ENCODE results near the gene SULT1B1.

SULT1B1 gene

GRCh38 chr4:69760455-69760854 lies at the start of gene SULT1B1:
SULT1B1 (minus strand) TSS chr4:69760620; CDS start chr4:69755217, 5,403 bp downstream.
- H3K27me3 ChIP-seq (ENCODE audit: control insufficient read depth in 1 of 2, insufficient read depth in 2 of 2, low read length in 2 of 2), result no peaks in the 10 kb centered on the region
- H3K9me3 ChIP-seq (ENCODE audit: low read length), result no peaks in the 10 kb centered on the region
- H3K27ac ChIP-seq (ENCODE audit: low read depth, low read length), result no peak within 1 kb of the TSS
- H3K36me3 ChIP-seq (ENCODE audit: insufficient read depth, low read length), result no peaks in the 10 kb centered on the region
- no peak within 1 kb of the TSS for H3K9ac ChIP-seq (ENCODE audit: low read length)
- no peak within 1 kb of the TSS for H3K4me3 ChIP-seq (ENCODE audit: low read depth in 1 of 2, low read length in 2 of 2)
- no peaks in the 10 kb centered on the region for H3K4me1 ChIP-seq (ENCODE audit: insufficient read depth, low read length)

GRCh38 chr4:69800599-69800998 lies 40.2 kb upstream of the SULT1B1 start:
- Histone ChIP-seq H3K27ac (ENCODE audit: low read depth, low read length) (no peak overlapping the region), H3K9ac (ENCODE audit: low read length) (no peak overlapping the region), H3K9me3 (ENCODE audit: low read length) (no peaks in the 10 kb centered on the region), H3K4me3 (ENCODE audit: low read depth in 1 of 2, low read length in 2 of 2) (no peak overlapping the region), H3K27me3 (ENCODE audit: control insufficient read depth in 1 of 2, insufficient read depth in 2 of 2, low read length in 2 of 2) (no peaks in the 10 kb centered on the region), H3K4me1 (ENCODE audit: insufficient read depth, low read length) (no peaks in the 10 kb centered on the region), H3K36me3 (ENCODE audit: insufficient read depth, low read length) (no peaks in the 10 kb centered on the region)

- no peak overlapping the region for H3K9ac ChIP-seq (ENCODE audit: low read length)
- H3K4me3 ChIP-seq (ENCODE audit: low read depth in 1 of 2, low read length in 2 of 2), result no peak overlapping the region
- no peak overlapping the region for H3K27ac ChIP-seq (ENCODE audit: low read depth, low read length)
- no peaks in the 10 kb centered on the region for H3K9me3 ChIP-seq (ENCODE audit: low read length)
- no peaks in the 10 kb centered on the region for H3K27me3 ChIP-seq (ENCODE audit: control insufficient read depth in 1 of 2, insufficient read depth in 2 of 2, low read length in 2 of 2)
- no peaks in the 10 kb centered on the region for H3K36me3 ChIP-seq (ENCODE audit: insufficient read depth, low read length)
- no peaks in the 10 kb centered on the region for H3K4me1 ChIP-seq (ENCODE audit: insufficient read depth, low read length)
These were observed 38.9 kb upstream of the SULT1B1 start for GRCh38 chr4:69799337-69799736.

GRCh38 chr4:69793732-69794131 lies 33.3 kb upstream of the SULT1B1 start:
- Histone ChIP-seq H3K4me1 (ENCODE audit: insufficient read depth, low read length) (no peaks in the 10 kb centered on the region), H3K27ac (ENCODE audit: low read depth, low read length) (no peak overlapping the region), H3K9ac (ENCODE audit: low read length) (no peak overlapping the region)

GRCh38 chr4:69787879-69788278 lies 27.5 kb upstream of the SULT1B1 start:
- no peak overlapping the region for H3K4me3 ChIP-seq (ENCODE audit: low read depth in 1 of 2, low read length in 2 of 2)
- no peak overlapping the region for H3K27ac ChIP-seq (ENCODE audit: low read depth, low read length)
- no peaks in the 10 kb centered on the region for H3K4me1 ChIP-seq (ENCODE audit: insufficient read depth, low read length)
- H3K9ac ChIP-seq (ENCODE audit: low read length), result no peak overlapping the region
- H3K36me3 ChIP-seq (ENCODE audit: insufficient read depth, low read length), result no peaks in the 10 kb centered on the region
- H3K27me3 ChIP-seq (ENCODE audit: control insufficient read depth in 1 of 2, insufficient read depth in 2 of 2, low read length in 2 of 2), result no peaks in the 10 kb centered on the region
- H3K9me3 ChIP-seq (ENCODE audit: low read length), result no peaks in the 10 kb centered on the region

More at GRCh38 chr4:69793732-69794131, 33.3 kb upstream of the SULT1B1 start:
- H3K27me3 ChIP-seq (ENCODE audit: control insufficient read depth in 1 of 2, insufficient read depth in 2 of 2, low read length in 2 of 2), result no peaks in the 10 kb centered on the region
- no peaks in the 10 kb centered on the region for H3K9me3 ChIP-seq (ENCODE audit: low read length)
- H3K36me3 ChIP-seq (ENCODE audit: insufficient read depth, low read length), result no peaks in the 10 kb centered on the region
- no peak overlapping the region for H3K4me3 ChIP-seq (ENCODE audit: low read depth in 1 of 2, low read length in 2 of 2)

GRCh38 chr4:69786547-69786946 lies 26.1 kb upstream of the SULT1B1 start:
- Histone ChIP-seq H3K36me3 (ENCODE audit: insufficient read depth, low read length) (no peaks in the 10 kb centered on the region), H3K27ac (ENCODE audit: low read depth, low read length) (no peak overlapping the region), H3K9me3 (ENCODE audit: low read length) (no peaks in the 10 kb centered on the region), H3K27me3 (ENCODE audit: control insufficient read depth in 1 of 2, insufficient read depth in 2 of 2, low read length in 2 of 2) (no peaks in the 10 kb centered on the region), H3K4me3 (ENCODE audit: low read depth in 1 of 2, low read length in 2 of 2) (no peak overlapping the region), H3K4me1 (ENCODE audit: insufficient read depth, low read length) (no peaks in the 10 kb centered on the region), H3K9ac (ENCODE audit: low read length) (no peak overlapping the region)

GRCh38 chr4:69785211-69785831 lies 24.9 kb upstream of the SULT1B1 start:
- H3K9ac ChIP-seq (ENCODE audit: low read length), result no peak overlapping the region
- no peaks in the 10 kb centered on the region for H3K36me3 ChIP-seq (ENCODE audit: insufficient read depth, low read length)
- no peaks in the 10 kb centered on the region for H3K9me3 ChIP-seq (ENCODE audit: low read length)
- H3K27me3 ChIP-seq (ENCODE audit: control insufficient read depth in 1 of 2, insufficient read depth in 2 of 2, low read length in 2 of 2), result no peaks in the 10 kb centered on the region
- H3K27ac ChIP-seq (ENCODE audit: low read depth, low read length), result no peak overlapping the region
- H3K4me3 ChIP-seq (ENCODE audit: low read depth in 1 of 2, low read length in 2 of 2), result no peak overlapping the region
- H3K4me1 ChIP-seq (ENCODE audit: insufficient read depth, low read length), result no peaks in the 10 kb centered on the region

GRCh38 chr4:69782651-69783310 lies 22.4 kb upstream of the SULT1B1 start:
- Histone ChIP-seq H3K36me3 (ENCODE audit: insufficient read depth, low read length) (no peaks in the 10 kb centered on the region), H3K9me3 (ENCODE audit: low read length) (no peaks in the 10 kb centered on the region), H3K27me3 (ENCODE audit: control insufficient read depth in 1 of 2, insufficient read depth in 2 of 2, low read length in 2 of 2) (no peaks in the 10 kb centered on the region), H3K4me3 (ENCODE audit: low read depth in 1 of 2, low read length in 2 of 2) (no peak overlapping the region), H3K4me1 (ENCODE audit: insufficient read depth, low read length) (no peaks in the 10 kb centered on the region), H3K27ac (ENCODE audit: low read depth, low read length) (no peak overlapping the region), H3K9ac (ENCODE audit: low read length) (no peak overlapping the region)

- Histone ChIP-seq H3K27ac (ENCODE audit: low read depth, low read length) (no peak overlapping the region), H3K36me3 (ENCODE audit: insufficient read depth, low read length) (no peaks in the 10 kb centered on the region), H3K9me3 (ENCODE audit: low read length) (no peaks in the 10 kb centered on the region)
These were observed 21.3 kb upstream of the SULT1B1 start for GRCh38 chr4:69781458-69782418.

GRCh38 chr4:69780141-69780540 lies 19.7 kb upstream of the SULT1B1 start:
- H3K36me3 ChIP-seq (ENCODE audit: insufficient read depth, low read length), result no peaks in the 10 kb centered on the region
- no peak overlapping the region for H3K9ac ChIP-seq (ENCODE audit: low read length)
- no peak overlapping the region for H3K4me3 ChIP-seq (ENCODE audit: low read depth in 1 of 2, low read length in 2 of 2)

More at GRCh38 chr4:69781458-69782418, 21.3 kb upstream of the SULT1B1 start:
- Histone ChIP-seq H3K27me3 (ENCODE audit: control insufficient read depth in 1 of 2, insufficient read depth in 2 of 2, low read length in 2 of 2) (no peaks in the 10 kb centered on the region), H3K4me3 (ENCODE audit: low read depth in 1 of 2, low read length in 2 of 2) (no peak overlapping the region), H3K4me1 (ENCODE audit: insufficient read depth, low read length) (no peaks in the 10 kb centered on the region), H3K9ac (ENCODE audit: low read length) (no peak overlapping the region)

GRCh38 chr4:69776696-69777095 lies 16.3 kb upstream of the SULT1B1 start:
- H3K27ac ChIP-seq (ENCODE audit: low read depth, low read length), result no peak overlapping the region

More at GRCh38 chr4:69780141-69780540, 19.7 kb upstream of the SULT1B1 start:
- no peaks in the 10 kb centered on the region for H3K27me3 ChIP-seq (ENCODE audit: control insufficient read depth in 1 of 2, insufficient read depth in 2 of 2, low read length in 2 of 2)
- H3K4me1 ChIP-seq (ENCODE audit: insufficient read depth, low read length), result no peaks in the 10 kb centered on the region
- H3K27ac ChIP-seq (ENCODE audit: low read depth, low read length), result no peak overlapping the region
- no peaks in the 10 kb centered on the region for H3K9me3 ChIP-seq (ENCODE audit: low read length)

More at GRCh38 chr4:69776696-69777095, 16.3 kb upstream of the SULT1B1 start:
- Histone ChIP-seq H3K4me1 (ENCODE audit: insufficient read depth, low read length) (no peaks in the 10 kb centered on the region), H3K4me3 (ENCODE audit: low read depth in 1 of 2, low read length in 2 of 2) (no peak overlapping the region), H3K36me3 (ENCODE audit: insufficient read depth, low read length) (no peaks in the 10 kb centered on the region), H3K27me3 (ENCODE audit: control insufficient read depth in 1 of 2, insufficient read depth in 2 of 2, low read length in 2 of 2) (no peaks in the 10 kb centered on the region), H3K9me3 (ENCODE audit: low read length) (no peaks in the 10 kb centered on the region), H3K9ac (ENCODE audit: low read length) (no peak overlapping the region)

Measured in muscle layer of colon (tissue), 2 donors.